ENCODE measurements around the gene ABCC8.

- TF ChIP-seq POLR2A (IDR thresholded peaks at IDR 0.05) (no peak), CTCF (IDR thresholded peaks at IDR 0.05) (no peak)
Measured at GRCh38 chr11:17376493-17376892, 100.2 kb downstream of the ABCC8 start.

All from ovary (tissue), 3 donors.